G401.6 (cell line): ENCODE data around the gene FAF2.
"Not testable (repeated sequence)": the region's sequence is repeated elsewhere in the genome, so short reads cannot be mapped to it uniquely, and the experiment has no call there.

Experiments
- FAIRE-seq: peaks from 2 replicates; lab custom pipeline; 2012; peaks lifted over from hg19 to GRCh38; lab: Jason Lieb, UNC

FAF2 gene

GRCh38 chr5:176458904-176459561, 10.8 kb downstream of the FAF2 start:
- no peak for FAIRE-seq

DNA sequence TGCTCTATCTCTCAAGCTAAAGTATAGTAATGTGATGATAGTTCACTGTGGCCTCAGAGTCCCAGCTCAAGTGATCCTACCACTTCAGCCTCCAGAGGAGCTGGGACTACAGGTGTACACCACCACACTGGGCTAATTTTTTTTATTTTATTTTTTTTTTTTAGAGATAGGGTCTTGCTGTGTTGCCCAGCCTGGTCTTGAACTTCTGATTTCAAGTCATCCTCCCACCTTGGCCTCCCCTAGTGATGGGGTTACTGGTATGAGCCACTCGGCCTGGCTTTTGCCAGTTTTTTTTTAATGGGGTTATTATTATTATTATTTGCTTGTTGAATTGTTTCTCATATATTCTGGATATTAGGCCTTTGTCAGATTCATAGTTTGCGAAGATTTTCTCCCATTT, 13.2 kb downstream of the FAF2 start:
- no peak for FAIRE-seq

DNA sequence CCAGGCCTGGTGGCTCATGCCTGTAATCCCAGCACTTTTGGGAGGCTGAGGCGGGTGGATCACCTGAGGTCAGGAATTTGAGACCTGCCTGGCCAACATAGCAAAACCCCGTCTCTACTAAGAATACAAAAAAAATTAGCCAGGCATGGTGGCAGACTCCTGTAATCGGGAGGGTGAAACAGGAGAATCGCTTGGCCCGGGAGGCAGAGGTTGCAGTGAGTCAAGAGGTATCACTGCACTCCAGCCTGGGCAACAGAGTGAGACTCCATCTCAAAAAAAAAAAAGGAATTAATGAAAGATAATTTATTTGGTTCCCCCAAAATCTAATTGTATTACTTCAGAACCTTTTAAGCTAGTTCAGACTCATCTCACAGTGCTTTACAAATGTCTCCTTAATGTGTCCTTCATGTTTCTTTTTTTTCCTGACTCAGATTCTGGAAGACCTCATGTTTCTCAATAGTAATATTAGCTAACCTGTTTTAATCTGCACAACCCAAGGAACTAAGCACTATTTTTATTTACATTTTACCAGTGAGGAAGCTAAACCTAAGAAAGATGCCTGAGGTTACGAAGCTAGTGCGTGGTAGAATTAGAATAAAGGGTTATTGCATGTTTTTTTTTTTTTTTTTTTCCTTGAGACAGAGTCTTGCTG, 15.1 kb downstream of the FAF2 start:
- no peak for FAIRE-seq

DNA sequence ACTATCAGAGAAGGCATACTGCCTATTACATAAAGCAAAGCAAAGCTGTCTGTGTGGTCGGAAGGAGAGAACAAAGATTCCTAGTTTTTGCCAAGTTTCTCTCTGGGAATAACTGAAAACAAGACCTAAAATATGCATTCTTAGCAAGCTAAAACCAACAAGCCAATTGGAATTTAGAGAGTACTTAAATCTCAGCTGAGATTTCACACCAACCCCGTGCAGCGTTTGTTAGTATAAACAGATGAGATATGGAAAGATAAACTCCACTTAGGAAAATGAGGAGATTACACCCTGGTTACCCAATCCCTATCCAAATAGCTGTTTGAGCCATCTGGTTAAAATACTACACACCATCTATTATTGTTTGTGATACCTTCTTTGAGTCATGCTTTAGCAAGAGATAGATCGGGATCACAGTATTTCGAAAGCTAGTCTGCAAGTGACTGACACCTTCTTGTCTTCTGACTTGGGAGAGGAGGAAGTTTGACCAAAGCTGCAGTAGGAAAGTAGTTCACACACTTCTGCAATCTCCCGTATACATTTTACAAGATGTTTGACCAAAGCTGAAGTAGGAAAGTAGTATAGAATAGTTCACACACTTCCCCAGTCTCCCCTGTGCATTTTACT, 18.2 kb downstream of the FAF2 start:
- FAIRE-seq = no peak

DNA sequence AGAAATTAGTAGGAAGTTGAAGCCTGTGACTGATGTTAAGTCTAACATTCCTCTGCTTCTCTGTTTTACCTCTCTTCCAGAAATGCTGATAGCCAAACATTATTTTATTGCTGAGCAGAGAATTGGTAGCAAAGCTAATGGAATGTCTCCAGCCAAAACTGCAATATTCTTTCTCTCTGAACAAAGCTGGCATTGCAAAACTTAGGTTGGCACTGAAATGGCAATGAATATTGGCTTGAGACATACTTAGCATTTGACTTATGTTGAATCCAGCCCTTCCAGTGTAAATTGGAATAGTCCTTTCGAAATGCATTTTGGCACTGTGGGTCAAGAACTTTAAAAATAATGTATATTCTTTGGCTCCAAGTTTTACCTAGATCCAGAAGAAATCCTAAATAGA, 21.1 kb downstream of the FAF2 start:
- FAIRE-seq = no peak

- FAIRE-seq = no peak
These were observed 22.4 kb downstream of the FAF2 start for GRCh38 chr5:176470539-176470938.

DNA sequence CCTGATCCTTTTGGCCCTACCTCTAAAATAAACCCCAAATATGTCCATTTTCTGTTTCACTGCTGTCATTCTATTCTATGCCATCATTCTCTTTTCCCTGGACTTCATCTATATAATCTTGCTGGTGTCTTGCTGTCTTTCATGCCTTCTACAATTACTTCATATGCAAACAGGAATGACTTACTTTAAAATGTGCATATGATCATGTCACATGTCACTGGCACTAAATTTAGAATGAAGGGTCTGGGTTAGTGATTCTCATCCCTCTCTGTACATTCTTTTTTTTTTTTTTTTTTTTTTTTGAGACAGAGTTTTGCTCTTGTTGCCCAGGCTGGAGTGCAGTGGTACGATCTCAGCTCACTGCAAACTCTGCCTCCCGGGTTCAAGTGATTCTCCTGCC, 22.9 kb downstream of the FAF2 start:
- FAIRE-seq = no peak

- no peak for FAIRE-seq
These were observed 25.3 kb downstream of the FAF2 start for GRCh38 chr5:176473335-176474006.

GRCh38 chr5:176474476-176474875, 26.3 kb downstream of the FAF2 start:
- FAIRE-seq = no peak

DNA sequence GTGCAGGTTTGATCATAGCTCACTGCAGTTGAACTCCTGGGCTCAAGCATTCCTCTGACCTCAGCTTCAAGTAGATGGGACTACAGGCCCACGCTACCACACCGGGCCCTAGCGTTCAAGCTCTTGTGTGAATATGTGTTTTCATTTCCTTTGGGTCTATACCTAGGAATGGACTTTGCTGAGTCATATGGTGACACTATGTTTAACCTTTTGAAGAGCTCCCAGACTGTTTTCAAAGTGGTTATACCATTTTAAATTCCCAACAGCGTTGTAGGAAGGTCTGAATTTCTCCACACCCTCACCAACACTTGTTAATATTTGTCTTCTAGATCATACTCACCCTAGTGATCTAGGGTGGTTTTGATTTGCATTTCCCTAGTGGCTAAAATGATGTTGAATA, 33.5 kb downstream of the FAF2 start:
- no peak for FAIRE-seq

DNA sequence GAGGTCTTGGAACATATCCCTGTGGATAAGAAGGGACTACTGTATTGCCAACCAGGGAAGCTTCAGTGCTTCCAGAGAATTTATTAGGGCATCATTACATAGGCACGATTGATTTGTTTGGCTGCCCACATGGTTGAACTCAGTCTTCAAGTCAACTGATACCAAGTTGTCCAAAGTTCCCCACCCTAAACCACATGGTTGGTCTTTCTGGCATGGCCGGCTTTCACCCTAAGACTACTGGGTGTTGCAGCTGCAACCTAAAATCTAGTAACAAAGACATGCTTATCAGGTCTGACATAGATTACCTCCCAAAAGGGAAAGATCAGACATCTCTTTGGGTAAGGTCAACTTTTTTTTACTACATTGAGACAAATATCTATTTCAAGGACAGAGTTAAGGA, 37.0 kb downstream of the FAF2 start:
- no peak for FAIRE-seq

DNA sequence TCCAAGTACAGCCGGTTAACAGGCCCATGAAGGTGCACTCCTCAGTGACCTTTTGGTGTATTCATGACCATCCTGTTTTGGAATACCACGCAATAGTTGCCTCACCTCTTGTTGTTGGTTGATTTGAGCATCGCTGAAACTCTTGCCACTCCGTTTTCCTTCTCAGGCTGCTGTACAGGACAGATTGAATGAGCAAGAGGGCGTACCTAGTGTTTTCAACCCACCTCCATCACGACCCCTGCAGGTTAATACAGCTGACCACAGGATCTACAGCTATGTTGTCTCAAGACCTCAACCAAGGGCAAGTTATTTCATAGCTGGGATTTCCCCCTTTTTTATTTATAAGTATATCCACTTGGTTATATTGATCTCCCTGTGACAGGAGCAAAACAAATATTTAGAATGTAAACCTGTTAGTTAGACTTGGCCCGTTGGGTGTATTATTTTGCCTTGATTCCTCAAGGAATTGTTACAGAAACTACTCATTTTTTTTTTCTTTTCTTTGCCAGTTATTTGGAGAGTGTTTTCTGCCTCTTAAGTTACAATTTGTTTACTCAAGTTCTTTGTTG, 38.1 kb downstream of the FAF2 start:
- no peak for FAIRE-seq

- FAIRE-seq = not testable (repeated sequence)
These were observed 39.0 kb downstream of the FAF2 start for GRCh38 chr5:176487160-176487559.

GRCh38 chr5:176489077-176489476, 40.9 kb downstream of the FAF2 start:
- FAIRE-seq = no peak

DNA sequence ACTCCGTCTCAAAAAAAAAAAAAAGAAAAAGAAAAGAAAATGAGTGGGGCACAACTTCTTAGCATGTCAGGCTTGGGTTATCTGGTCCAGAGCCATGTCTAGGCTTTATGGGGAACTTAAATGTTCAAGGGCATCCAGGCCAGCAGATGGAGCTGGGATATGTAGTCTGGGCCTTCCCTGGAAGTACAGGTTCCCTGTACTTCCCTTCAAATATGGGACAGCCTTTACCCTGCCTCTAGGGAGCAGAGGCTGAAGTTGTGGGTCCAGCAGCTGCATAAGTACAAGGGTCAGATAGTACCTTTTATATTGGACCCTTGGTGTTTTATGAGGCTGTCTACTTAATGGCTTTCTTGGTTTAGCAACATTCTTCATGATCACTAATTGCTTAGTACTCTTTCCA, 42.1 kb downstream of the FAF2 start:
- no peak for FAIRE-seq

DNA sequence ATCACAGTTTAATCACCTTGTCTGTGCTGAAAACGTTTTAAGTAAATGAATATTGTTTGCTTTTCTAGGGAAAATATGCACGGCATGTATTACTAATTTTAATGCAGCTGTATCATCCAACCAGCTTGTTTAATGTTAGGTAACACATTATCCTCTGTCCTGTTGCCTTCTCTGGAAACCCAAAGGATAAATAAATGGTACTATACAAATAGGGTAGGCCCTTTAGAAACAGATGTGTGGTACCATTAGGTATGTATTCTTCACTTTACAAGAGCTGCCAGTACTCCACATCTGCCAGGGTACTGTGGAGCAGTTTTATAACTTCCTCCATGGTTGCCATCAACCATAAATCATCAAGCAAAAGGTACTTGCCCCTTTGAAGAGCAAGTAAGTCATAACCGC, 42.9 kb downstream of the FAF2 start:
- FAIRE-seq = no peak

DNA sequence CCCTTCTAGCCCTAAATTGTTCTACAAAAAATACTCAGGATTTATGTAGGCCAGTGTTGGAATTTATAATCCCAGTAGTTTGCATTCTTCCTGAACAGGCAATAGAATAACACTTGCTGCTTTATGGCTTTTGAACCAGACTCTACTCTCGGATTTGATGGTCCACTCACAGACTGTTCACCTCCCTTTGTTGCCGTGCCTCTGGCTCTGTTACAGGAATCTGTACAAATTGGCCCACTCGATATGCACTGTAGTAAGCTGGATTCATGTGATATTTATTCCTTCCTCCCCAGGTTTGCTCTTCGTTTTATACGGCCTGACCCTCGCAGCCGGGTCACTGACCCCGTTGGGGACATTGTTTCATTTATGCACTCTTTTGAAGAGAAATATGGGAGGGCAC, 43.7 kb downstream of the FAF2 start:
- no peak for FAIRE-seq

- no peak for FAIRE-seq
These were observed 44.2 kb downstream of the FAF2 start for GRCh38 chr5:176492431-176492830.

GRCh38 chr5:176497852-176498251, 49.7 kb downstream of the FAF2 start:
- FAIRE-seq = no peak

- FAIRE-seq = no peak
These were observed 51.1 kb downstream of the FAF2 start for GRCh38 chr5:176499273-176499672.

GRCh38 chr5:176500511-176500910, 52.3 kb downstream of the FAF2 start:
- FAIRE-seq = no peak

- FAIRE-seq = no peak
These were observed 53.1 kb downstream of the FAF2 start for GRCh38 chr5:176501333-176501732.

DNA sequence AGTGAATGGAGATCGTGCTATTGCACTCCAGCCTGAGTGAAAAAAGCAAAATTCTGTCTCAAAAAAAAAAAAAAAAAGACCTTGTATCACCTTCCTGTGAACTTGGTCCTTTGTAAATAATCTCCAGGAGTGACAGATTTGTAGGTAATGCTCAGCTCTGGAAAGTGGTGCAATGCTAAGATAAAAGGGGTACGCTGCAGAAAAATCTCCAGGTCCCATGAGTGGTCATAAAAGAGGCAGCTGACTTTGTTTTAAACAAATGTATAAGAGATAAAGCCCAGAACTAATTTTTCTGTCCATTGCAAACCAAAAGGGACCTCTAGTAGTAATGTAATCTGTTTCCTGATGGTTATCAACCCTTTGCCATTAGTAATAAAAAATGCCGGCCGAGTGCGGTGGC, 55.3 kb downstream of the FAF2 start:
- no peak for FAIRE-seq
